Measurements from ENCODE around the gene TJP3. TPM values are rescaled to one million over a fixed set of nuclear protein-coding genes. Genes with fewer than 3 reads are reported as not detected.
"Not testable (repeated sequence)": the region's sequence is repeated elsewhere in the genome, so short reads cannot be mapped to it uniquely, and the experiment has no call there.

TJP3 gene
- total RNA-seq, 1 donor from 2014 or later, result 2.0 TPM

DNA sequence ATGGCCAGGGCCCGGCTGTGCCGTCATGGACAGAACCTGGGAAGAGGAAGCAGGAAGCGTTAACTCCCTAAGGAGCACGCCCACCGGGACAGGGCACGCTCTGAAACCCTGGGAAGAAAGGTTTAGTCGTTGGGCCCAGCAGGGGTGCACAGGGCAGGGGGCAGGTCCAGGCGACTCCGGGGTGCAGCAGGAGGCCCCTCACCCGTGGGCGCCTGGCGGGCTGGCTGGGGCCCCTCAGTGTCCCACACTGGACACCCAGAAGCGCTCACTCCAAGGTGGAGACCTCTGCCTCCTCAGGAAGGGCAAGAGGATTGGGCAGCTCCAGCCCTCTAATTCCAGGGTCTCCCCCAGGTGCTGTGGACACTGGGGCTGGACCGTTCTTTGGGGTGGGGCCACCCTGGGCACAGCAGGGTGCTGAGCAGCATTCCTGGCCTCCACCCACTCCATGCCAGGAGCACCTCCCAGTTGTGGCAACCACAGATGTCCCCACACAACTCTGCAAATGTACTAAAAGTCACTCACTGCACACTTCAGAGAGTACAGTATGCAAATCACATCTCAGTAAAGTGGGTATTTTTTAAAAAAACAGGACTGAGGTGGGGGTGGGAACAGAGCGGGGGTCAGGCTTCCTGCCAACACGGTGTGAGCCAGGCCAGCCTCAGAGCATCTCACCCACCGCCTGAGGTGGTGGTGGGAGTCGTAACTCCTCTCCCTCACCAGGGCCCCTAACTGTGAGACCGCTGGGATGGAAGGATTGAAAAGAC, 43.1 kb upstream of the TJP3 start:
- peaks cover 20% of the 10 kb centered on the region for H3K79me2 ChIP-seq (ENCODE audit: insufficient read depth, low read length)
- no peak overlapping the region for H3K27ac Mint-ChIP-seq (ENCODE audit: unreplicated experiment)
- peaks cover 44% of the 10 kb centered on the region for H4K20me1 ChIP-seq (ENCODE audit: insufficient read depth, low read length)
- TF ChIP-seq CTCF (IDR thresholded peaks at IDR 0.05; ENCODE audit: insufficient read depth, low read depth, low read length) (no peak), EZH2 (IDR thresholded peaks at IDR 0.05; ENCODE audit: insufficient read depth, low read length) (no peak)
- no peaks in the 10 kb centered on the region for H3K9me3 ChIP-seq (ENCODE audit: insufficient read depth, low read depth, low read length)
- no peaks in the 10 kb centered on the region for H3K9me3 Mint-ChIP-seq (ENCODE audit: unreplicated experiment)
- no peak for DNase-seq (ENCODE audit: low read depth)
- peaks cover 18% of the 10 kb centered on the region for H3K4me1 ChIP-seq (ENCODE audit: insufficient read depth, low read length)
- no peak overlapping the region for H3K4me3 ChIP-seq (ENCODE audit: insufficient read depth, low read depth, low read length)
- H2AFZ ChIP-seq (ENCODE audit: low read depth, low read length), result no peak overlapping the region
- H3K4me1 Mint-ChIP-seq (ENCODE audit: low read depth, unreplicated experiment), result peaks cover 12% of the 10 kb centered on the region
- H3K9ac ChIP-seq (ENCODE audit: low read length), result no peak overlapping the region
- no peak overlapping the region for H3K4me2 ChIP-seq (ENCODE audit: low read length)
- peaks cover 12% of the 10 kb centered on the region for H3K36me3 Mint-ChIP-seq (ENCODE audit: low read depth, unreplicated experiment)
- H3K27me3 ChIP-seq (ENCODE audit: insufficient read depth, low read length), result no peaks in the 10 kb centered on the region
- H3K4me3 Mint-ChIP-seq (ENCODE audit: unreplicated experiment), result no peak overlapping the region
- H3K36me3 ChIP-seq (ENCODE audit: insufficient read depth, low read length), result no peaks in the 10 kb centered on the region
- no peak for FAIRE-seq
- no peak overlapping the region for H3K27ac ChIP-seq (ENCODE audit: low read depth, low read length)
- no peaks in the 10 kb centered on the region for H3K27me3 Mint-ChIP-seq (ENCODE audit: low read depth, unreplicated experiment)

DNA sequence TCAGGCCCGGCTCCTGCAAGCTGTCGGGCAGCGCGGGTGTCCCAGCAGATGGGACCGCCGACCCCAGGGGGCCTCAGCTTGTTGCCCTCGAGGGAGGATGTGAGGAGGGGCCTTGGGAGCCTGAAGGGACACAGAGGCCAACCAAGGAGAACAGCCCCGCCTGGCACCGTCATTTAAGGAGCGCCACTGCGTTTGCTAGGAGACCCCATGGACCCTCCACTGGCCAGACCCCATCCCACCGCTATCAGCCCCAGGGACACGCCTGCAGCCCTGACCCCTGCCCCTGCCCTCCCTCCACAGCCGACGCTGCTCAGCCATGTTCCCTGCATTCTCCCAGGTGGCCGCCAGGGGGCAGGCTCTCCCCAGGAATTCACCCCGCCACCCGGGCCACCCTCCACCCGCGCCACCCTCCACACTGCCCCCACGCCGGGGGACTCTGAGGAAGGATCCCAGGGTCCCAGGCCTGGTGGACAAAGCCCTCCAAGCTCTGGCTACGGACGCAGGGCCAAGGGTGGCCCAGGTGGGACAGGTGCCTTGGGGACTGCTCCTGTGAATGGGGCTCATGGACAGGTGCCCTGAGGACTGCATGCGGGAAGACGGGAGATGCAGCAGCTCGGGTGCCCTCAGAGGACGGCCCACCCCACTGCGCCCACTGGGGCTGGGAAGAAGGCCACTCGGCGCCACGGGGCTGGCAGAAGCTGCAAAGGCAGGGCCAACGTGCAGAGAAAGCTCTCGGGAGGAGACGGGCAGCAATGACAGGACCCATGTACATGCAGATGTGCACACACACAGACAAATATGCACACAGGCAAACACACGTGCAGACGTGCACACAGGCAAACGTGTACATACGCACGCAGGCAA, 42.3 kb upstream of the TJP3 start:
- no peak overlapping the region for H3K27ac Mint-ChIP-seq (ENCODE audit: unreplicated experiment)
- DNase-seq (ENCODE audit: low read depth) (no peak), FAIRE-seq (no peak)
- Histone ChIP-seq H3K36me3 (ENCODE audit: insufficient read depth, low read length) (no peaks in the 10 kb centered on the region), H3K27ac (ENCODE audit: low read depth, low read length) (no peak overlapping the region), H2AFZ (ENCODE audit: low read depth, low read length) (no peak overlapping the region), H4K20me1 (ENCODE audit: insufficient read depth, low read length) (peaks cover 39% of the 10 kb centered on the region), H3K27me3 (ENCODE audit: insufficient read depth, low read length) (no peaks in the 10 kb centered on the region), H3K4me2 (ENCODE audit: low read length) (no peak overlapping the region), H3K9ac (ENCODE audit: low read length) (no peak overlapping the region), H3K4me3 (ENCODE audit: insufficient read depth, low read depth, low read length) (no peak overlapping the region), H3K79me2 (ENCODE audit: insufficient read depth, low read length) (peaks cover 28% of the 10 kb centered on the region), H3K4me1 (ENCODE audit: insufficient read depth, low read length) (peaks cover 26% of the 10 kb centered on the region), H3K9me3 (ENCODE audit: insufficient read depth, low read depth, low read length) (no peaks in the 10 kb centered on the region)
- no peaks in the 10 kb centered on the region for H3K9me3 Mint-ChIP-seq (ENCODE audit: unreplicated experiment)
- H3K36me3 Mint-ChIP-seq (ENCODE audit: low read depth, unreplicated experiment), result peaks cover 10% of the 10 kb centered on the region
- TF ChIP-seq CTCF (IDR thresholded peaks at IDR 0.05; ENCODE audit: insufficient read depth, low read depth, low read length), result peak; percentile 33
- TF ChIP-seq EZH2 (IDR thresholded peaks at IDR 0.05; ENCODE audit: insufficient read depth, low read length), result no peak
- no peaks in the 10 kb centered on the region for H3K27me3 Mint-ChIP-seq (ENCODE audit: low read depth, unreplicated experiment)
- H3K4me3 Mint-ChIP-seq (ENCODE audit: unreplicated experiment), result no peak overlapping the region
- peaks cover 14% of the 10 kb centered on the region for H3K4me1 Mint-ChIP-seq (ENCODE audit: low read depth, unreplicated experiment)

- peaks cover 33% of the 10 kb centered on the region for H3K79me2 ChIP-seq (ENCODE audit: insufficient read depth, low read length)
- H3K36me3 ChIP-seq (ENCODE audit: insufficient read depth, low read length); H3K4me3 Mint-ChIP-seq (ENCODE audit: unreplicated experiment); H3K27ac ChIP-seq (ENCODE audit: low read depth, low read length); FAIRE-seq; H2AFZ ChIP-seq (ENCODE audit: low read depth, low read length); H3K36me3 Mint-ChIP-seq (ENCODE audit: low read depth, unreplicated experiment); H3K27me3 Mint-ChIP-seq (ENCODE audit: low read depth, unreplicated experiment); H3K27me3 ChIP-seq (ENCODE audit: insufficient read depth, low read length); H3K27ac Mint-ChIP-seq (ENCODE audit: unreplicated experiment); H3K4me2 ChIP-seq (ENCODE audit: low read length); H3K9me3 Mint-ChIP-seq (ENCODE audit: unreplicated experiment); H3K4me3 ChIP-seq (ENCODE audit: insufficient read depth, low read depth, low read length); DNase-seq (ENCODE audit: low read depth); H3K9me3 ChIP-seq (ENCODE audit: insufficient read depth, low read depth, low read length); H3K9ac ChIP-seq (ENCODE audit: low read length): not testable (repeated sequence)
- peaks cover 32% of the 10 kb centered on the region for H3K4me1 ChIP-seq (ENCODE audit: insufficient read depth, low read length)
- peaks cover 43% of the 10 kb centered on the region for H4K20me1 ChIP-seq (ENCODE audit: insufficient read depth, low read length)
- peaks cover 14% of the 10 kb centered on the region for H3K4me1 Mint-ChIP-seq (ENCODE audit: low read depth, unreplicated experiment)
Measured at GRCh38 chr19:3666545-3666856, 41.7 kb upstream of the TJP3 start.

All from astrocyte (in vitro differentiated cells and primary cell).